Measurements from ENCODE around the gene DCBLD2.

The DCBLD2 gene

GRCh38 chr3:98901392-98902350 lies at the start of gene DCBLD2:
Gene DCBLD2 (minus strand): TSS chr3:98901695. CDS start chr3:98901326, 369 bp downstream.
- peak; percentile 75 to 80 for DNase-seq (ENCODE audit: low read depth in 2 of 2)

- no peak for DNase-seq (ENCODE audit: low read depth in 2 of 2)
Observed at GRCh38 chr3:98945666-98946065, 44.2 kb upstream of the DCBLD2 start.

DNA sequence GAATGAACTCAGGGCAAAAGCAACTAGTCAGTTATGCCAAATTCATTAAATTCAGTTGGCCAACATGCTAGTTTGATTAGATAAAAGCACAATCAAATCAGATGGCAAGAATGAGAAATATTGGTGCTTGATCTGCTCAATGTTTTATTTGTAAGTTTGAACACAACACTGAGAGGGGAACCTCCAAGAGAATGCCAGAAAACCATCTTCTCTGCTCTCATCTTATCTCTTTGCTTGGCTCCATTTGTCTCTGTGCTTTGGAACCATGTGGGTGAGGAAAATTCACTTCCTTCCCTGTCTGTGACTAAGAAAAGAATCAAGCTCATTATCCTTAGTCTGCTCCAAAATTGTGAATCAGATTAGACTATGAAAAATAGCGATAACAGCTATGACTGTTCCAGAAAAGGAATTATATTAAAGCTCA lies 43.6 kb upstream of the DCBLD2 start:
- DNase-seq (ENCODE audit: low read depth in 2 of 2): no peak

DNA sequence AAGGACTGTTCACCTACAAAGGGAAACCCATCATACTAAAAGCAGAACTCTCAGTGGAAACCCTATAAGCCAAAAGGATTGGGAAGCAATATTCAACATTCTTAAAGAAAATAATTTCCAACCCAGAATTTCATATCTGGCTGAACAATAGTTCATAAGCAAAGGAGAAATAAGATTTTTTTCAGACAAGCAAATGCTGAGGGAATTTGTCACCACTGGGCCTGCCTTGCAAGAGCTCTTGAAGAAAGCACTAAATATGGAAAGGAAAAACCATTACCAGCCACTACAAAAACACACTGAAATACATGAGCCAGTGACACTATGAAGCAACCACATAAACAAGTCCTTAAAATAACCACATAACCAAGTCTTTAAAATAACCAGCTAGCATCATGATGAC lies 28.9 kb upstream of the DCBLD2 start:
- no peak for DNase-seq (ENCODE audit: low read depth in 2 of 2)

DNA sequence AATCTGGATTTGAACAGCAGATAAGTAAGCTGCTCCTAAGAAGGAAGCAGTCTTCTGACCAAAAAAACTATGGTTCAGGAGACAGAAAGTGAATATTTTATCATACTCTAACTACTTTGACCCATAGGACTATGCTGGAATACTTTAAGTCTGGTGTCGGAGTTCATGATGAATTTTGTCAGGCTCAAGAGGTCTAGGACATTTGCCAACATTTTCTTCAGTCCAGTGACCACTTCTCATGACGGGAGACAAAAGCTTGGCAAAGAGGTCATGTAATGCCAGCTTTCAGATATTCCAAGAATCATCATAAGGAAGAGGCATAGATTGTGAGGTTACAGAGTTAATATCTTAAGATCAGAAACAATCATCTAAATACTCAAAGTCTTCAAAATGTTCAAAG lies 20.5 kb upstream of the DCBLD2 start:
- no peak for DNase-seq (ENCODE audit: low read depth in 2 of 2)

DNA sequence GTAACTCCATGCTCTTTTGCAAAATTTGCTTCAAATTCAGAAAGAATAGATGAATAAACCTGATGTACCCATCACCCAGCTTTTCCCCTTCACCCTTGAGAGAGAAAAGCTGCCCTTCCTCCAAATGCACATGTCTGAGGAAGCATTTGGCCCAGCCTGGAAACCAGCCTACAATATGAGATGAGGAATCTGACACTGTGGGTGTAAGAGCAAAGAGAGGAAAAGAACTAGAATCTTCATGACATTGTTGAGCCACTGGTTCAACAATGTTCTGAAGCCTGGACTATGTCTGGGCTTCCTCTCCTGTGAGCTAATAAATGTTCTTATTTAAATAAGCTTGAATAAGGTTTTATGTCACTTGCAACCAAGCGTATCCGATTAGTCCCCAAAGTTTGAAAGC lies 18.7 kb upstream of the DCBLD2 start:
- DNase-seq (ENCODE audit: low read depth in 2 of 2): no peak

DNA sequence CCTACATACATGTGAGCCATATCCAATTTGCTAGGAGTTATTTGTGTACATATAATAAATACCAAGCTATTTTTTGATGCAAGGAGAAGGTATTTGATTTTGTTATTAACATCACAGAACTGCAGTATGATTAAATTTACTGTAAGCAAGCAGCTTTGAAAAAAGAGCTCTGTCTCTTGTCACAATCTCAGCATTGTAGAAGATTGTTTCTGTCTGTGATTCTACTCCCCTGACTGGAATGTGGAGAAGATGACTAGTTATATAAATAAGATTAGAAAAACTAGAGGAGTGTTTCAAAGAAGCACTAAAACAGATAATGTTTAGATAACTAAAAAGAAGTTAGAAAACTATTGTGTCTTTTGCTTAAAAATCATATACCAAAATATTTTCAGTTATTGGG lies 17.1 kb upstream of the DCBLD2 start:
- no peak for DNase-seq (ENCODE audit: low read depth in 2 of 2)

DNA sequence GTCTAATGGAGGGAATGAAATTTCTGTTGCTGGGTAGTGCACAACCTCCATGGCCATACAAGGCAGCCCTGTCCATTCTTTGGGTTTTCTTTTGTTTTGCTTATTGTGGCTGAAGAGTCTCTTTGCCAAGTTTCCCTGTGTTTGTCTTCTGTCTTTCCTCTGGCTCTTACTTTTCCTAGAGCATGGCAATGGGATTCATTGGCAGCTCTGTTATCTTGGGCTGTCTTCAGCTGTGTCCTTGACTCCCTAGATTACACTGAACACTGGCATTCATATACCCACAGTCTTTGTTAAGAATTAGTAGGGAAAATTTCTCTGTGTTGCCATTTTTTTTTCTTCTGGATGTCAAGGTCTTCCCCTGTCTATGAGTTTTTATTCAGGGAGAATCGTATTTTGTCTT lies 16.1 kb upstream of the DCBLD2 start:
- no peak for DNase-seq (ENCODE audit: low read depth in 2 of 2)

- no peak for DNase-seq (ENCODE audit: low read depth in 2 of 2)
Observed at GRCh38 chr3:98914210-98915080, 12.9 kb upstream of the DCBLD2 start.

DNA sequence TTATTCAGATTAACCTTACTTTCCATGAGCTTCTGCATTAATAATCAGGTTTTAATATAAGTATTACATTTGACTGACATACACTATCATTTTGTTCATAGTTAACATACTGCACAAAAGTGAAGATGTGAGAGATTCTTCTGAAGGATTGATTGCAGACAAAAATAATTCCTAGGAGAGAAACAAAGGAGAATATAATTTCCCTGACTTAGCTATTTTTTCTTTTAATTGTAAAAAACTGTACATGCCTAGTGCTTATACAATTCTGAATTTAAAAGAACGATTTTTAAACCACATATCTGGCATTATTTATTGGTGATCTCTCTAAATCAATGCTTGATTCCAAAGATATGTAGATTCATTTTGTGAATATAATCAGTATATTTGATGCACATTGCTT lies 11.0 kb upstream of the DCBLD2 start:
- no peak for DNase-seq (ENCODE audit: low read depth in 2 of 2)

- DNase-seq (ENCODE audit: low read depth in 2 of 2): no peak
Observed at GRCh38 chr3:98906230-98906629, 4.7 kb upstream of the DCBLD2 start.

DNA sequence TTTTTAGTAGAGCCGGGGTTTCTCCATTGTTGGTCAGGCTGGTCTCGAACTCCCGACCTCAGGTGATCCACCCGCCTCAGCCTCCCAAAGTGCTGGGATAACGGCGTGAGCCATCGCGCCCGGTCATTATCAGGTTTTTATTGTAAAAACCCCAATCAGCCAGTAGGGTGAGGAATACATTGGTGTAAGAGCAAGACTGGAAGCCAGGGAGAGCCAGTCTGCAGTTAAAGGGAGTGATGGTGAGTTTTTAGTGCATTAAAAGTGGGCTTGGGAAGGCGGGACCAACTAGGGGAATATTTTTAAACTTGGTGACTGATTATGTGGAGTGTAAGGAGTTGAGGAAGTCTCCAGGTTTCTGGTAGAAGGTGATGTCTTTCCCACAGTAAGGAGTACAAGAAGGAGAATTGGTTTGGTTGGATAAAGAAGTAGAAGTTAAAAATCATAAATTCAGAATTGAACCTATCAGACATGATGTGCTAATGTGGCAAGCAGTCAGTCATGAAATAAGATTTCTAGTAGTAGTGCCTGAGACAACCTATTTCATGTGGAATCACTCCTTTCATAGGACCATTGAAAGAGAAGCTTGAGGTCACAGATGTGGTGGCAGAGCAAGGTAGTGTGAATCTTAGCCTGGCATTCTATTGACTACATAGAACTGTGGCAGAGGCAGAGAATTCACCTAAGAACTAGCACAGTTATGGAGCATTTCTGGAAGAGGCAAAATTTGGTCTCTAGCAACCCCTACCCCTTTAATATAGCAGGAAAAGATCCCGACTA lies 2.4 kb upstream of the DCBLD2 start:
- no peak for DNase-seq (ENCODE audit: low read depth in 2 of 2)

DNA sequence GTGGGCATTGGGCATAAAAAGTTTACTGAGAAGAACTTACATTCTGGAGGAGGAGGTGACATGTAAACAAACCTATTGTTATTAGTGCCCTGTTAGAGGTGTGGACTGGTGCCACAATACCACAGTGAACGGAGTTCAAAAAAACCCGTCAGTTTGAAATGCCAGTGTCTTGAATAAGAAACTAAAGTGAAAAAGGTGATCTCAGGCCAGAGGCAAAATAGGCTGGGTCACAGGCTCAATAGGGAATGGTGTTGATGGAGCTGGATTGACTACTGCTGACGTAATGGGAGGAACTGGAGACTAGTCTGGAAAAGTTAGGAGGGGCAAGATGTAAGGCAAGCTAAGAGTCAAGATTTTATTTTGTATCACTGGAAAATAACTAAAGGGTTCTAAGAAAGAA lies 1.6 kb upstream of the DCBLD2 start:
- no peak for DNase-seq (ENCODE audit: low read depth in 2 of 2)

GRCh38 chr3:98902351-98902740 lies 851 bp upstream of the DCBLD2 start:
- DNase-seq (ENCODE audit: low read depth in 2 of 2): no peak

- DNase-seq (ENCODE audit: low read depth in 2 of 2): no peak
Observed at GRCh38 chr3:98901119-98901391, 440 bp downstream of the DCBLD2 start.

GRCh38 chr3:98900265-98901118 lies 1.0 kb downstream of the DCBLD2 start:
- DNase-seq (ENCODE audit: low read depth in 2 of 2): no peak

DNA sequence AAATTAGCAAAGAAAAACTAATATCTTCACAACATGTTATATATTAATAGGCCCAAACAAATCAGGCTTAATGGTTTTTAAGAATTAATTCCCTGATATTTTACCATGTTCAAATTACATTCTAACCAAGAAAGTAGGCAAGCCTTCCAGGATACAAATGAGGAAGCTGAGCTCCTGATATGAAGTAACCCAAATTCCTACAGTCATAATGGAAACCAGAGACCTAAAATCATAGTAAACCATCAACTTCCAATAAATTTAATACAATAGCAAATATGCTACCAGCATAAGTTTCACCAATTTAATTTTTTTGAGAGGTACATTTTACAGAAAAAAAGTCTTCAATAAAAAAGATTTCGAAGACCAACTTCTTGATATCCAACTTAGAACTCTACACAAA lies 3.8 kb downstream of the DCBLD2 start:
- DNase-seq (ENCODE audit: low read depth in 2 of 2): no peak

DNA sequence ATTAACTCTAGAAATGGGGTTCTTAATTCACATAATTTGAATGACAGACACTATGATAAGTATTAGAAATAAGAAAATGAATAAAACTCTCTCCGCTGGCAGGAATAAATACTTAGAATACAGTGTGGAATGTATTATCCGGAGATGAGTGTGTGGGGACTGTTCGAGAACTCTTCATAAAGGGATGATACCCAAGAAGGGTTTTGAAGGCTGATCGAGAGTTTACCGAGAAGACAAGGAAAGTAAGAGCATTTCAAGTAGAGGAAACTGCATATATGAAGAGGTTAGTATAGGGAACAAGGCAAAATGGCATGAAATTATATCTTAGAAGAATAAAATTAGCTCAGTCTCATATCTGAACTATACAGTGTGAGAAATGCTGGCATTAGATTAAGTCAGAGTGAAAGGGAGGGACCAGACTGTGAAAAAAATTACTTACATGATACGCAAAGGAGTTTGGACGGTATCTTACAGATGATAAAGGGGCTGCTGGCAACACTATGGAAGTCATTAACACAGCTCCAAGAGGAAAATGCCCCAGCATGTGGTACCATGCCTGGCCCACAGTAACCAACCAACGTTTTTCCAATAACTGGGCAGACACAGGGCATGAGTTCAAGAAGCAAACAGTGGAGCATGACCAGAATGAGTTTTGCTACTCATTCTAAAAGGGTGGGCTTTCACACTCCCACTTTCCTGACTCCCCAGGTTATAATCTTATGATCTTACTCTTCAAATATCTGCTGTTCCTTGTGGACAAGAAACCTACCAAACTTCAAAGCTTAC lies 6.5 kb downstream of the DCBLD2 start:
- no peak for DNase-seq (ENCODE audit: low read depth in 2 of 2)

GRCh38 chr3:98893740-98894139 lies 7.8 kb downstream of the DCBLD2 start:
- no peak for DNase-seq (ENCODE audit: low read depth in 2 of 2)

- no peak for DNase-seq (ENCODE audit: low read depth in 2 of 2)
Observed at GRCh38 chr3:98892263-98892662, 9.2 kb downstream of the DCBLD2 start.

All from activated CD8-positive, alpha-beta memory T cell treated with anti-CD3 and anti-CD28 coated beads for 4 hours (primary cell).